Measurements from ENCODE around the gene PRAC1.

The PRAC1 gene

GRCh38 chr17:48728232-48729231 is 6.2 kb upstream of the PRAC1 start, which contains the start of gene HOXB13:
Gene HOXB13 (minus strand): TSS chr17:48728750. CDS start chr17:48728593, 157 bp downstream.
- FAIRE-seq (no peak), DNase-seq (ENCODE audit: insufficient read length, low spot score) (no peak)
- TF ChIP-seq POLR2A (IDR thresholded peaks at IDR 0.05; ENCODE audit: low read depth, low read length) (no peak), POLR2AphosphoS5 (IDR thresholded peaks at IDR 0.05; ENCODE audit: low read depth, low read length) (no peak), TAF1 (IDR thresholded peaks at IDR 0.05; ENCODE audit: low read depth, low read length) (no peak), POU2F2 (IDR thresholded peaks at IDR 0.05; ENCODE audit: low read depth, low read length) (no peak), SPI1 (IDR thresholded peaks at IDR 0.05; ENCODE audit: low read depth, low read length) (no peak), PAX5 (IDR thresholded peaks at IDR 0.05; ENCODE audit: insufficient read depth, low read length, severe bottlenecking) (no peak)

GRCh38 chr17:48727415-48728175 is 5.3 kb upstream of the PRAC1 start:
- no peak for FAIRE-seq
- TF ChIP-seq TAF1 (IDR thresholded peaks at IDR 0.05; ENCODE audit: low read depth, low read length) (no peak), POLR2AphosphoS5 (IDR thresholded peaks at IDR 0.05; ENCODE audit: low read depth, low read length) (no peak), PAX5 (IDR thresholded peaks at IDR 0.05; ENCODE audit: insufficient read depth, low read length, severe bottlenecking) (no peak), POU2F2 (IDR thresholded peaks at IDR 0.05; ENCODE audit: low read depth, low read length) (no peak), SPI1 (IDR thresholded peaks at IDR 0.05; ENCODE audit: low read depth, low read length) (no peak), POLR2A (IDR thresholded peaks at IDR 0.05; ENCODE audit: low read depth, low read length) (no peak)

GRCh38 chr17:48726916-48727286 is 4.6 kb upstream of the PRAC1 start:
- DNase-seq (ENCODE audit: insufficient read length, low spot score) (no peak), FAIRE-seq (no peak)
- no peak for TF ChIP-seq TAF1 (IDR thresholded peaks at IDR 0.05; ENCODE audit: low read depth, low read length)
- no peak for TF ChIP-seq POU2F2 (IDR thresholded peaks at IDR 0.05; ENCODE audit: low read depth, low read length)
- TF ChIP-seq PAX5 (IDR thresholded peaks at IDR 0.05; ENCODE audit: insufficient read depth, low read length, severe bottlenecking): no peak
- no peak for TF ChIP-seq SPI1 (IDR thresholded peaks at IDR 0.05; ENCODE audit: low read depth, low read length)
- no peak for TF ChIP-seq POLR2A (IDR thresholded peaks at IDR 0.05; ENCODE audit: low read depth, low read length)
- TF ChIP-seq POLR2AphosphoS5 (IDR thresholded peaks at IDR 0.05; ENCODE audit: low read depth, low read length): no peak

More at GRCh38 chr17:48727415-48728175, 5.3 kb upstream of the PRAC1 start:
- DNase-seq (ENCODE audit: insufficient read length, low spot score): no peak

- DNase-seq (ENCODE audit: insufficient read length, low spot score): no peak
- TF ChIP-seq TAF1 (IDR thresholded peaks at IDR 0.05; ENCODE audit: low read depth, low read length) (no peak), POLR2A (IDR thresholded peaks at IDR 0.05; ENCODE audit: low read depth, low read length) (no peak), POU2F2 (IDR thresholded peaks at IDR 0.05; ENCODE audit: low read depth, low read length) (no peak), SPI1 (IDR thresholded peaks at IDR 0.05; ENCODE audit: low read depth, low read length) (no peak), POLR2AphosphoS5 (IDR thresholded peaks at IDR 0.05; ENCODE audit: low read depth, low read length) (no peak), PAX5 (IDR thresholded peaks at IDR 0.05; ENCODE audit: insufficient read depth, low read length, severe bottlenecking) (no peak)
- FAIRE-seq: no peak
These were observed 4.0 kb upstream of the PRAC1 start for GRCh38 chr17:48726114-48726915.

- FAIRE-seq (no peak), DNase-seq (ENCODE audit: insufficient read length, low spot score) (no peak)
- no peak for TF ChIP-seq POLR2A (IDR thresholded peaks at IDR 0.05; ENCODE audit: low read depth, low read length)
- TF ChIP-seq POLR2AphosphoS5 (IDR thresholded peaks at IDR 0.05; ENCODE audit: low read depth, low read length): no peak
- TF ChIP-seq TAF1 (IDR thresholded peaks at IDR 0.05; ENCODE audit: low read depth, low read length): no peak
These were observed 3.2 kb upstream of the PRAC1 start for GRCh38 chr17:48725288-48726064.

GRCh38 chr17:48725004-48725287 is 2.6 kb upstream of the PRAC1 start:
- FAIRE-seq: no peak
- no peak for DNase-seq (ENCODE audit: insufficient read length, low spot score)

GRCh38 chr17:48724251-48725003 is 2.1 kb upstream of the PRAC1 start:
- TF ChIP-seq TAF1 (IDR thresholded peaks at IDR 0.05; ENCODE audit: low read depth, low read length) (no peak), POLR2AphosphoS5 (IDR thresholded peaks at IDR 0.05; ENCODE audit: low read depth, low read length) (no peak), POU2F2 (IDR thresholded peaks at IDR 0.05; ENCODE audit: low read depth, low read length) (no peak), PAX5 (IDR thresholded peaks at IDR 0.05; ENCODE audit: insufficient read depth, low read length, severe bottlenecking) (no peak), SPI1 (IDR thresholded peaks at IDR 0.05; ENCODE audit: low read depth, low read length) (no peak)
- FAIRE-seq (peak; percentile 71), DNase-seq (ENCODE audit: insufficient read length, low spot score) (no peak)

More at GRCh38 chr17:48725004-48725287, 2.6 kb upstream of the PRAC1 start:
- TF ChIP-seq POLR2A (IDR thresholded peaks at IDR 0.05; ENCODE audit: low read depth, low read length): no peak
- no peak for TF ChIP-seq TAF1 (IDR thresholded peaks at IDR 0.05; ENCODE audit: low read depth, low read length)
- TF ChIP-seq PAX5 (IDR thresholded peaks at IDR 0.05; ENCODE audit: insufficient read depth, low read length, severe bottlenecking): no peak
- TF ChIP-seq SPI1 (IDR thresholded peaks at IDR 0.05; ENCODE audit: low read depth, low read length): no peak
- no peak for TF ChIP-seq POLR2AphosphoS5 (IDR thresholded peaks at IDR 0.05; ENCODE audit: low read depth, low read length)
- no peak for TF ChIP-seq POU2F2 (IDR thresholded peaks at IDR 0.05; ENCODE audit: low read depth, low read length)

All from GM12891 (cell line).